HG03045 (cell line): ENCODE results near the gene GABRB3.

Source experiments
- ATAC-seq: cut with Tn5 transposase; IDR thresholded peaks from one replicate; pipeline ENCODE4 v1.9.1; 2021; ENCODE audit warnings: mild to moderate bottlenecking, moderate library complexity; ENCODE audit not compliant: unreplicated experiment

GABRB3 gene

DNA sequence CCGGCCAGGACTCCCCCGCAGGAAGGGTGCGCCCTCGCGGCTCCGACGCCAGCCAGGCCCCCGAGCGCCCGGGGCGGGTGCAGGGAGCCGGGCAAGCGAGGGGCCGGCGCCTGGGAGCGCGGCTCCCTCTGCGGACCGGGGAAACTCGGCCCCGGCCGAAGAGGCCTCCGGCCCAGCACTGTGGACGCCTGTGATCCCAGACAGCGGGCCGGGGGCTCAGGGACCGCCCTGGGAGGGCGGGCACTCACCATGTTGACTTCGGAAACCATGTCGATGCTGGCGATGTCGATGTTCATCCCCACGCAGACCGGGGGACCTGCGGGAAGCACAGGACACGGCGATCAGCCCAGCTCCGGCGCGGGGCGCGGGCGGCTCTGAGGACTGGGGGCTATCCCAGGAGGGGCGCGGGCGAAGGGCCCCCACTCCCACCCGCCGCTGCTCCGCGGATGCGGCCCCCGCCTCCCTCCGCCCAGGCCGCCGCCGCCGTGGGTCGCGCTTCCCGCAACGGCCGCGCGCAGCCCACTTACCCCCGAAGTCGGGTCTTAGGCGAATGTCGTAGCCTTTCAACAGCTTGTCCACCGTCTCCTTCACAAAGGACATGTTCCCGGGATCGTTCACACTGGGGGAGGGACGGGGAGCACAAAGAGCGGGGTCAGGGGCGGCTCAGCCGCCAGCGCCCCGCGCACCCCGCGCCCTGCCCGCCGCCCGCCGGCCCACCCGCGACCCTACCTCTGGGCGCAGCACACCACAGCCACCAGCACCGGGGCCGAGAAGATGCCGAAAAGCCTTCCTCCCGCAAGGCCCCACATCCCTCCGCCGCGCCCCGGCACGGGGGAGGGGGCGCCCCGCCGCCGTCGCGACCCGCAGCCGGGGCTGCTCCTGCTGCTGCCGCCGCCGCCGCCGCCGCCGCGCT is at the start of gene GABRB3:
TSS of gene GABRB3 (minus strand) at position 913 of the 913 bp plus-strand sequence.
- no peak for ATAC-seq

DNA sequence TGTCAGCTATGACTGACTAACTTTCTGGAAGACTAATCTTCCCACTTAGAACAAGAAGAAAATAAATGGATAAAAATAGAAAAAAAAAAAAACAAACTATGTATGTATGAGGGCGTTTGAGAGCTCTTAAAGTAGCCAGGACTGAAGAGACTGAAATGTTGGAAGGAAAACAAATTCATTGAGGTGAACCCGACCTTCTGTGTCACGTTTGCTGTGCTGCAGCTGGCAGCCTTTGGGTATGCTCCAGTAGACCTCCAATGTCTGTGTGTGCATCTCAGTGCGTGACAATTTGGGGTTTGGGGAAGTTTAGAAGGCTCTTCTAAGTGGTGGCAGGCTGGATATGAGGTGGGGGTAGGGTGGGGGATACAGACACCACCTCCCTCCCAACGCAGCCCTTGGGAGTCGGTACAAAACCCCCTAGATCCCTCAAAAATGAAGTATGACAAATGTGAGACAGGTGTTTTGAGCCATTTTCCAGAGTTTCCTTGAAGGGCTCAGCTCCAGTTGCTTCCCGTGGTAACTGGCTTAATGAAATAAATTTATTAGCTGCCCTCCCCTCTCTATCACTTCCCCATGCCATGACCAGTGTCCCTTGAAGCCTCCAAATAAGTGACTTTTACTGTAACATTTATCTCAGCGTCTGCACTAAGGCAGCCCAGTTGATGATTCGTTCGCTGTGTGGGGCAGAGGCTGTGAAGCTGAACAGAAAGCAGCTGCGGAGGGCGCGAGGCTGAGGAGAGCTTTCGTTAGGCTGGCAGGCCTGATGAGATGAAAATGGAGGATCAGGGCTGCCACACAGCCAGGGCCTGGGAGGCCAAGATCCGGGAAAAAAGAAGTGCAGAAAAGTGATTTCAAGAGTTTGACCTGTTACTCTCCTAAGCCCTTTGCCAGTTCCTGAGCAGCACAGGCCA is 34.9 kb upstream of the GABRB3 start:
- no peak for ATAC-seq

DNA sequence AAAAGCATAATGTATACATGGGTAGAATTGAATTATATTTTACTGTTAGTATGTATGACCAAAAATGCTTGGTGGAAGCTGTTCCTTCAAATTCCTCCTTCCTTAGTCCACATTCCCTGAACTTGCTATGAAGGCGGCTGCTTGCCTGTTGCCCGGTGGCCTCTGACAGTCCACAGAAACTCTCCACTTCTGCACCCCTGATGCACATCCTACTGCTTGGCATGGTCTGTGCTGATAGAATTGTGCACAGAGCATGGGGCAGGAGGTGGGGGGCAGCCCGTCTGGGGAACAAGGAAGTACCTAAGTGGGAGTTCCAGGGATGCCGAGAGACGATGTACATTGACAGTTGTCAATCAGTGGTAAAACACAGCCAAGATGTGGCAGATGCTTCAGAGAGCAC is 33.7 kb upstream of the GABRB3 start:
- ATAC-seq: no peak

DNA sequence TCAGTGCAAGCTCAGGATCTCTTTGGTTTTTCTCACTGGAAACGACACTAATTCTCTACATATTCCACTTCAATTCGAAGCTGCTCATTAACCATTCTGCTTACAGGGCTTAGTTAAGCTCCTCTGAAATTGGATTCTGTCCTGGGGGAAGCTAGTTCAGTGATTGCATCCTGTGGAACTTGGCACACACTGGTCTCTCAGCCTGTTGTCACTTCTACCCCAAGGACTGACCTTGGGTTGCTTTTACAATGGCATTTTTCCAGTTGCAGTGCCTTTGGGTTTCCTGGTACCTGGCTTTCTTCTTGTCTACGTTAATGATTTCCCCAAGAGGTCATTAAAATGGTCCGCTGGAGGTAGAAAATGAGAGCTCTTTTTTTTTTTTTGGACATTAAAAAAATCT is 33.3 kb upstream of the GABRB3 start:
- ATAC-seq: no peak

DNA sequence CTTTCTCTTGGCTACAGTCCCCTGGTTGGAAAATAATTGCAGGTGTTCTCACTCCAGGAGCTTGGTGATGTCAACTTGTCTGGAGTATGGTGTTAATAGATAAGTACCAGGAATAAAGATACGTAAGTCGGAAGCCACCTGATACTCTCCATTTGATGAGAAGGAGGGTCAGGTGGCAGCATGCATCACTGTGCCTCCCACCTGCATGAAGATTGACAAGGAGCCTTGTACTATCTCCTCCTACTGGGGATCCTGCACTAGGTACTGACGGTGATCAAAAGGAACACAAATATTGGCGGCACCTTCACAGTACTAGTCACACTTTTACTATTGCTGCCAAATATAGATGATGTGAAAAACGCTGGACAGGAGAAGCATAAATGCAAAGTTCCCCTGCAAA is 32.6 kb upstream of the GABRB3 start:
- ATAC-seq: no peak

DNA sequence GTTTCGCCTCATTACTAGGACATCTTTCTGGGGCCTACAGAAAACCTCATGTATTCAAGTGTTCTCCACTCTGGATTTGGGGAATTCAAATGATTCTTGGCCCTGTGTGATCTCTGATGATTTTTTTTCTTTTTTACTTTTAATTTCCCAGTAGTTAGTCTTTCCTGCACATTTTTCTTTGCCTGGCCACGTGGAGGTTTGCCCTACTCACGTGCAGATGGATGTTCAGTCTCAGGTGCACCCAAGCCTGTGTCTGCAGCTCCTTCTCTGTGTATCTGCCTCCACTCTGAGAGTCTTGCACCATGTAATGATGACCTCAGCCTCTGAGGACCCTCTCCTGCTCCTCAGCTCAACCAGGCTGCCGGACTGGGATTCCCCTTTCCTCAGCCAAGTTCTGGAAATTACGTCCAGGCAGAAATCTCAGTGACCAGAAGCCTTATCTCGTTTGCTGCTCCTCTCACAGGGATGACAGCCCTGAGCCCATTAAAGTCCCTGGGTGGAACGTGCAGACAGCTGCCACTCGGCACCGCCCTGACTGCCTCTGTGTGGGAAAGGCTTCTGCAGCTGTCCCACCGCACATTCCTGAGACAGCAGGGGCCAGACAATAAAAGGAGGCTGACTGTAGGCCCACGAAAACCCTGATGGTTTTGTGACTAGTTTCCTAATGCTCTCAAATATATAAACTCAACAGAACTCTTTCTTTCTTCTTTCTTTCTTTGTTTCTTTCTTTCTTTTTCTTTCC is 31.4 kb upstream of the GABRB3 start:
- ATAC-seq: no peak

DNA sequence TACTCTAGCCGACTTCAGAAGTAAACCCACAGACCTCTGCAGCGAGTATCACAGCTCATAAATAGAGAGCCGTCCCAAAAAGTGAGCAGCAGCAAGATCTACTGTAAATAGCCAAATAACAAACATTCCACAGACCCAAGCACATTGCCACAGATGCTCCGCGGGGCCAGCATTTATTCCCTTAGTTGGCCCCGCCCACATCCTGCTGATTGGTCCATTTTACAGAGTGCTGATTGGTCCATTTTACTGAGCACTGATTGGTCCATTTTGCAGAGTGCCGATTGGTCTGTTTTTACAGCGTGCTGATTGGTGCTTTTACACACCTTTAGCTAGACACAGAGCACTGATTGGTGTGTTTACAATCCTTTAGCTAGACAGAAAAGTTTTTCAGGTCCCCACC is 17.3 kb upstream of the GABRB3 start:
- no peak for ATAC-seq

DNA sequence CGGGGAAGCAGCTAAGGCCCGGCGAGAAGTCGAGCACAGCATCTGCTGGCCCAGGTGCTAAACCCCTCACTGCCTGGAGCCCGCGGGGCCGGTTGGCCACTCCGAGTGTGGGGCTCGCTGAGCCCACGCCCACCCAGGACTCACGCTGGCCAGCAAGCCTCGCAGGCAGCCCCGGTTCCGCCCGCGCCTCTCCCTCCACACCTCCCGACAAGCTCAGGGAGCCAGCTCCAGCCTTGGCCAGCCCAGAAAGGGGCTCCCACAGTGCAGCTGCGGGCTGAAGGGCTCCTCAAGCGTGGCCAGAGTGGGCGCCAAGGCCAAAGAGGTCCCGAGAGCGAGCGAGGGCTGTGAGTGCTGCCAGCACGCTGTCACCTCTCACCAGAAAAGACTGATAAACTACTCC is 8.9 kb upstream of the GABRB3 start:
- ATAC-seq: no peak

DNA sequence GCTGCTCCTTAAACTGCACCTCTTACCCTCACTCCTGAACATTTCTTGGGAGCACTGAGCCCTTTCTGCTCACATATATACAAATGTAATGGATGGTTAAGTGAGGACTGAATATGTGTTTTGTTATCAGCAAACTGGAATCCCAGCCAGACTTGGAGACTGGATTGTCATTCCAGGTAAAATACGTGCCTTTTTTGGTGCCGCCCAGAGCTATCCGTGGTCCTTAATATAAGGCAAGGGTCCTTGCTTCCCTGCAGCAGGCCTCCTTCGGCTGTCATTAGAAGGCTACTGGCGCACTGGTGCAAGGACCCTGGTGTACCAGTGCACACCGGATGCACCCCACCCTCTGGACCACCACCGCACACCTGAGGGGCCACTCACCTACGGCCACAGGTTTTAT is 1.1 kb upstream of the GABRB3 start:
- no peak for ATAC-seq

DNA sequence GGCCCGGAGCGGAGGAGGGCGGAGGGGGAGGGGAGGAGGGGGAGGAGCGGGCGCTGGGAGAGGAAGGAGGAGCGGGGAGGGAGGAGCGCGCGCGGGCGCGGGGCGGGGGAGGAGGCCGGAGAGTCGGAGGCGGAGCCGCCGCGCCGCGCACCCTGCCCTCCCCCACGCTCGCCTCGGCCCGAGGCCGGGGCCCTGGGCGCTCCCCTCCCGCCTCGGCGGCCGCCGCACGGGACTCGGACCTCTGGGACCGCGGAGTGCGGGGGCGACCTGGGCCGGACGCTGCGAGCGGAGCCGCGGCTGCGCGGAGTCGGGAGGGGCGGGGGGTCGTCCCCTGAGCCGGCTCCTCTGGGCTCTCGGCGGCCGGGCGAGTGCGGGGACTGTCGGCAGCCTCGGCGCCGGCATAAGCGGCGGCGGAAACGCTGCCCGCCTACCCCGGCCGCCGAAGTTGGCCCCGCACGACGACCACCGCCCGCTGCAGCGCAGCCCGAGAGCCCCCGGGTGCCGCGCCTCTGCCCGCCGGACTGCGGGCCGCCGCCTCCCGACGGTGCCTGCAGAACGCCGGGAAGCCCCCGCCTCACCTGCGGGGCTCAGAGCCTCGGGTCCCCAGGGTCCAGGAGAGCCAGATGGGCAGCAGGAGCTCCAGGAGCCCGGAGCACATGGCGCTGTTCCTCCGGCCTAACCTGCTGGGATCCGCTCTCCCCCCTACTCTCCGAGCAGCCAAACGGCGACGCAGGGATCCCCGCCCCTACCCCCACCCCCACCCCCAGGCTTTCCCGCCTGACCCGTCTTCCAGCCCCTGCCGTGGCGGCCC is 406 bp upstream of the GABRB3 start:
- no peak for ATAC-seq

DNA sequence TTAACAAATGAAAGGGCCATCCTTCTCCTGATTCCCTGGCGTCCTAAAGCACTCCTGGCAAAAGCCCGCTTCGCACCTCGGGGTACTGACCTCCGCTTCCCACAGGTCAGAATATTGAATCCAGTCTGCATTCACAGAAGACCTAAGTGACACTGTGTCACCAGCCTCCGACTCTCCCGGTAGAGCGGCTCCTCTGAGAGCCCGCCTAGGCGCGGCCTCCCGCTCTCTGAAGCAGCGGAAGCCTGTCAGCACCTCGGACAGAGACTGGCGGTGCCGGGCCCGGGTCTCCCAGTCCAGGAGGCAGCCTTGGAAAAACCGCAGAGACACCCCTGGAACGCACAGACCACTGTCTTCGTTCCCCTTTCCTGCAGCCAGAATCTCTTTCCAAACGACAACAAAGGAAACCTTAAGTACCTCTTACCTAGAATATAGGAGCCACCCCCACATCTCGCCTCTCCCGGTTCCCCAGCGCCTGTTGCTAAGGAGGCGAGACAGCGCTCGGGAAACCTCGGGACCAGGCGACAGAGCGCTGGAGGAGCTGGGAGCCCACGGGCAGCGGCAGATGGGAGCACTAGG is 1.2 kb downstream of the GABRB3 start:
- no peak for ATAC-seq

DNA sequence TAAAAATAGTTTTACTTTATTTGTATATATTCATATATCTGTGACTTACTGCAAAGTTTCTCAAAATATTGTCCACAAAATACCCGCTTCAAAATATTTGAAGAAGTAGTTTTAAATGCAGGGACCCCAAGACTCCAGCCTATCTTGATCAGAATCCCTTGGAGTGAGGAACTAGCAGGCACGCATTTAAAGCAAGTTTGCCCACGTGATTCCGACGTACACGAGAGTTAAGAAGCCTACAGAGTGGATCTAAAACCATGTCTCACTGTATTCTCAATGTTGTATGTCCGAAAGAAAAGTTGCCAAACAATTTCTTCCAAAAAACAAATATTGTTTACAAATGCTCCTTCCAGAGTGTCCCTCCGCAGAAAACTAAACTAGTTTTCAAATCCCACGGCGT is 1.7 kb downstream of the GABRB3 start:
- ATAC-seq: no peak

DNA sequence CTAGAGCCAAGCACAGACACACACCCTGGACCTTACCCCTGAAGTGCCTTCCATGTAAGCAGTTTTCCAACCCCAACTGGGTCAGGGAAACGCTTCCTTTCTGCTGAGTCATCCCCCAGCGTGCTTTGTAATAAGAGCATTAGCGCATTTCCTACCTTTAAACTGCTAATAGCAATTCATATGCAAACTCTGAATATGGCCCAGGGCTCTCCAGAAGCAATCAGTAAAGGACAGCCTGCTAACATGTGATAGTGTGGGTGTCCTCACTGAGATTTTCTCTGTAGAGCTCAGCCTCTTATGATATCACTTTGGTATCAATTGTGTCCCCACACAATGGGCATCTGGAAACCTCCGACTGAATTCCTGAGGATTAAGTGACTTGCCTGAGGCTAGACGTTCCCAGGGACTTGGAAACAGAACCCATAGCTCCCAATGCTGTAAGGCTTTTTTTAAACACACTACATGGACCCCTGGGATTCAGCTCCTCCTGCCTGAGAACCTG is 5.6 kb downstream of the GABRB3 start:
- no peak for ATAC-seq

DNA sequence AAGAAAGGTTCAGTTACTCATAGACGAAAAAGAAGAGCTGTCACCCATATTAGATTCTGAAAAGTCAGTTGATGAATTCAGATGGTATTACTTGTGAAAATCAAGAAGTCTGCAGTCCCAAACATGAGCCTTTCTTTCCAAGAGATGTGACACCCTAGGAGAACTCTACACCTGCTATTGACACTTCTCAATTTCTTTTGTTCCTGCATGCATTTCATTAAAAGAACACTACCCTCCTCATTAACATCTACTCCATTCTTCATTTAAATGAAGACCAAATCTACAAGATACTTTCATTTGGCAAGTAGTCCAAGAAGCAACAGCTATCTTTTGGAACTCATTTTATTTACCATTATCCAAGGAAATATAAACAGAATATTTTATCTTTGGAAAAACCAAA is 6.6 kb downstream of the GABRB3 start:
- ATAC-seq: no peak

DNA sequence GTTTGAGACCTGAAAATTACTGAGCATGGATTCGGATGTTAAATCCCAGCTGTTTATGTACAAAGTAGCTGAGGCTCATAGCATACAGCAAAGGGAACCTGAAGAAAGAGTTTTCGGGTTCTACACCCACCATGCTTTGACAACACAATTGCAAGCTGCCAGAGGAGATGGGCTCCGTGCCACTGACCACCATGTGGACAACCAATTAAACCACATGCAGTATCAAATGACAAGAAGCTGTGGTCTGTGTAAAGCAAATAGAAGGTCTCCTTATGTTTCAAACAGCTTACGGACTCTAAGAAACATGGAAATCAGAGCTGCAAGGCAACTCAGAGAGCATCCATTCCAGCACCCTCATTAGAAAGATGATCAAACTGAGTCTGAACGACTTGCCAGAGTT is 12.9 kb downstream of the GABRB3 start:
- ATAC-seq: no peak

DNA sequence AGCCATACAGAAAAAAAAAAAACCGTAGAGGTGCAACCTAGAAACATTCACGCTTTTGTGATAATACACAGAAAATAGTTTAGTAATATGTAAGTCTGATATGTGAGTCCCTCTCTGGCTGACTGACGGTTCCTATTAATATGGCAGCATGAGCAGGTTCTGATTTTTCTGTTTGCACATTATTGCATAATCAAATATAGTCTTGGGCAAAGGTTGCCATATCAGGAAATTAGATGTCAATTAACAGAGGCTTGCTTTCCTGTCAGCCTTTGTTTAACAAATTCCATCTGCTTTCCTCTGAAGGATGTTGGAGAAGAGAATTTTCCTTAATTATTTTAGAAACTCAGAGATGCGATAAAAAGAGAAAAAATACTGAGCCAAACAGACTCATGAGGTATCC is 14.8 kb downstream of the GABRB3 start:
- no peak for ATAC-seq

DNA sequence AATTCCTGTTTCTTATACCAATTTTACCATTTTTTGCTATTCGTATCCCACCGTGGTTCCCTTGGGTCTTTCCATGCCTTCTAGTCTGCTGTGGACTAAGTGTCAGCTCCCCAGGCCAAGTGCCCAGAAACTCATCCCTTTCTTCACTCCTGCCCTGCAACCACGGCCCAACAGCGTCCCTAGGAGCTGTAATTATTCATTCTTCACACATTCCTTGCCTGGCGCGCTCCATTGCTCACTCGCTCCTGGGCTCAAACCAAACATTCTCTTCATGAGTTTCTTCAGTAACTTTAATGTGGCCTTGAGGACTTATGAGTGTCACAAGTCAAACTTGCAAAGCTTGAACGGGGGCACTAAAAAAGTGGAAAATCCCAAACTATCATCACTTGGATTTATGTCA is 15.7 kb downstream of the GABRB3 start:
- ATAC-seq: no peak

DNA sequence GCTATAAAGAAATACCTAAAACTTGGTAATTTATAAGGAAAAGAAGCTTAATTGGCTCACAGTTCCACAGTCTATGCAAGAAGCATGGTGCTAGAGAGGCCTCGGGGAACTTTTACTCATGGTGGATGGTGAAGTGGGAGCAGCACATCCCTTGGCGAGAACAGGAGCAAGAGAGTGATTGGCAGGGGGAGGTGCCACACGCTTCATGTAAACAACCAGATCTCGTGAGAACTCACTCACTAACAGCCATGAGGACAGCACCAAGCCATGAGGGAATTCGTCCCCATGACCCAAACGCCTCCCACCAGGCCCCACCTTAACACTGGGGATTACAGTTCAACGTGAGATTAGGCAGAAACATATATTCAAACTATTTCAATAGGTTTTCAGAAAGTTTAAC is 28.0 kb downstream of the GABRB3 start:
- ATAC-seq: no peak

DNA sequence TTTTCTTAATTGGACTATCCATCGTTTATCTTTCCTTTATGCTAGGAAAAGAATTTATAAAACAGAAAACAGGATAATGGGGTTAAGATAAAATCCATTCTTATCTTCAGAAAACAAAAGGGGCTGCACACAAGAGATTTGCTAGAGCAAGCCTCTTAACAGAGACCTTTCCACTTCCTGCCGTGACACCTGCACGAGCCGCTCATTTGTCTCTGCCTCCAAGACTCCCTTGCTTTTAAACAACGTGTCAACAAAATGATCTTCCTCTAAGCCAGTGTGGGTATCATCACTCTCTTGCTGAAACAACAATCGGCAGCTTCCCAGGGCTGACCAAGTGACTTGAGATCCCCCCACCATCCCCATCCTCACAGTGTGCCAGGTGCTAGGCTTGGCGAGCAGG is 33.1 kb downstream of the GABRB3 start:
- no peak for ATAC-seq

DNA sequence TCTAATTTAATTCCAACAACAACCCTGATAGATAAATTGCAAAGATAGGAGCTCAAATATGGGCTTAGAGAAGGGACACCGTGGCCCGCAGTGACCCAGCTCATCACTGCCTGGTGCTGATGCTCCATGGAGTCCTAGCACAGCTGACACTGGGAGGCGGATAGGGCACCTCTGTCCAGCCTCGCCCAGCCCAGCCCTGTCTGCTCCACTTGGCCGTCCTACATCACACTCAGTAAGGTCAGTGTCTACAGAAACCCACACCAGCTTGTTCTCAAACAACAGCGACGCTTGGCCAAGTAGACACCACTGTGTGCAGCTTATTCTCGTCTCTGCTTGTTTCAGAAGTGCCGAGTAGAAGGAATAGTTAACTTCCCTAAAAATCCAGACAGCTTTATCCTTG is 33.9 kb downstream of the GABRB3 start:
- ATAC-seq: no peak
